Kidney tubule cell (primary cell): ENCODE measurements around the gene ARHGAP8.
"Not testable (repeated sequence)": the region's sequence is repeated elsewhere in the genome, so short reads cannot be mapped to it uniquely, and the experiment has no call there.

Source experiments
- DNase-seq: peaks from one replicate; pipeline ENCODE4 v3.0.0-alpha.2; 2018; ENCODE audit warnings: low spot score

Gene ARHGAP8

GRCh38 chr22:44885806-44886360 is 133.5 kb downstream of the ARHGAP8 start:
- no peak for DNase-seq

- no peak for DNase-seq
Measured at GRCh38 chr22:44887941-44888366, 135.6 kb downstream of the ARHGAP8 start.

GRCh38 chr22:44888491-44889254 is 136.3 kb downstream of the ARHGAP8 start:
- no peak for DNase-seq

GRCh38 chr22:44889255-44889878 is 137.0 kb downstream of the ARHGAP8 start:
- no peak for DNase-seq

- DNase-seq: no peak
Measured at GRCh38 chr22:44890416-44891292, 138.3 kb downstream of the ARHGAP8 start.

GRCh38 chr22:44891293-44891747 is 138.9 kb downstream of the ARHGAP8 start:
- no peak for DNase-seq

GRCh38 chr22:44891791-44892190 is 139.4 kb downstream of the ARHGAP8 start:
- no peak for DNase-seq

- no peak for DNase-seq
Measured at GRCh38 chr22:44892243-44892642, 139.9 kb downstream of the ARHGAP8 start.

GRCh38 chr22:44892803-44893730 is 140.7 kb downstream of the ARHGAP8 start:
- no peak for DNase-seq

GRCh38 chr22:44893731-44894080 is 141.3 kb downstream of the ARHGAP8 start:
- no peak for DNase-seq

- DNase-seq: no peak
Measured at GRCh38 chr22:44894321-44894720, 141.9 kb downstream of the ARHGAP8 start.

- DNase-seq: no peak
Measured at GRCh38 chr22:44894782-44895181, 142.4 kb downstream of the ARHGAP8 start.

GRCh38 chr22:44895296-44896055 is 143.1 kb downstream of the ARHGAP8 start:
- no peak for DNase-seq

- no peak for DNase-seq
Measured at GRCh38 chr22:44898236-44898635, 145.9 kb downstream of the ARHGAP8 start.

GRCh38 chr22:44901301-44901700 is 148.9 kb downstream of the ARHGAP8 start:
- no peak for DNase-seq

- not testable (repeated sequence) for DNase-seq
Measured at GRCh38 chr22:44903164-44903563, 150.8 kb downstream of the ARHGAP8 start.

GRCh38 chr22:44904492-44905152 is 152.2 kb downstream of the ARHGAP8 start:
- DNase-seq: not testable (repeated sequence)

GRCh38 chr22:44906248-44906936 is 154.0 kb downstream of the ARHGAP8 start:
- no peak for DNase-seq

- no peak for DNase-seq
Measured at GRCh38 chr22:44906999-44907644, 154.7 kb downstream of the ARHGAP8 start.
